Stimulated activated CD8-positive, alpha-beta memory T cell treated with anti-CD3 and anti-CD28 coated beads, Interleukin-7, amount 100 ng/mL, for 48 hours (primary cell): Measurements from ENCODE around the gene BNC2.

Experiments used
- DNase-seq, 2 donors: peaks; one replicate each; pipeline ENCODE4 v3.0.0-alpha.2; 2020; ENCODE audit warnings: low read depth in 1 of 2; ENCODE audit errors: extremely low read depth in 1 of 2

BNC2 gene

GRCh38 chr9:16612627-16613026, 257.8 kb downstream of the BNC2 start:
- no peak for DNase-seq

GRCh38 chr9:16611983-16612382, 258.5 kb downstream of the BNC2 start:
- no peak for DNase-seq

- no peak for DNase-seq
These were observed 259.5 kb downstream of the BNC2 start for GRCh38 chr9:16611001-16611400.

- DNase-seq, result no peak
These were observed 259.9 kb downstream of the BNC2 start for GRCh38 chr9:16610538-16610937.

- DNase-seq, result no peak
These were observed 261.6 kb downstream of the BNC2 start for GRCh38 chr9:16608906-16609305.

- no peak for DNase-seq
These were observed 268.0 kb downstream of the BNC2 start for GRCh38 chr9:16602494-16602893.

- DNase-seq, result no peak
These were observed 268.5 kb downstream of the BNC2 start for GRCh38 chr9:16601991-16602390.

- no peak for DNase-seq
These were observed 272.2 kb downstream of the BNC2 start for GRCh38 chr9:16598316-16598715.

GRCh38 chr9:16597136-16597535, 273.3 kb downstream of the BNC2 start:
- no peak for DNase-seq

GRCh38 chr9:16595227-16595626, 275.2 kb downstream of the BNC2 start:
- no peak for DNase-seq

GRCh38 chr9:16594787-16595186, 275.7 kb downstream of the BNC2 start:
- no peak for DNase-seq

GRCh38 chr9:16593746-16594145, 276.7 kb downstream of the BNC2 start:
- DNase-seq, result no peak

GRCh38 chr9:16591092-16591491, 279.4 kb downstream of the BNC2 start:
- no peak for DNase-seq

- DNase-seq, result no peak
These were observed 284.9 kb downstream of the BNC2 start for GRCh38 chr9:16585591-16585990.

GRCh38 chr9:16579872-16580432, 290.5 kb downstream of the BNC2 start:
- DNase-seq, result no peak

GRCh38 chr9:16575986-16576245, 294.6 kb downstream of the BNC2 start:
- DNase-seq, result no peak

- no peak for DNase-seq
These were observed 295.1 kb downstream of the BNC2 start for GRCh38 chr9:16575142-16575985.

GRCh38 chr9:16572005-16572734, 298.3 kb downstream of the BNC2 start:
- no peak for DNase-seq

- no peak for DNase-seq
These were observed 299.2 kb downstream of the BNC2 start for GRCh38 chr9:16571127-16571802.

- DNase-seq, result no peak
These were observed 307.0 kb downstream of the BNC2 start for GRCh38 chr9:16563446-16563845.

- DNase-seq, result no peak
These were observed 309.3 kb downstream of the BNC2 start for GRCh38 chr9:16561121-16561520.
